Measurements from ENCODE around the gene ZNF57. TPM values are rescaled to one million over a fixed set of nuclear protein-coding genes. Genes with fewer than 3 reads are reported as not detected.

The ZNF57 gene
- total and polyA plus RNA-seq, 2 of the 13 experiments (the other 11 are each of a cell fraction or from before 2014, with no cell fraction given) = 6.6 to 17.5 TPM

- TF ChIP-seq FOXP4 (CRISPR knock-in tag; IDR thresholded peaks at IDR 0.05) (peak; percentile 30; the same call in 1 of the 2 replicates), HNF1B (CRISPR knock-in tag; IDR thresholded peaks at IDR 0.05) (peak; percentile 25; the same call in 1 of the 2 replicates), NCOR1 (IDR thresholded peaks at IDR 0.05; ENCODE audit: borderline replicate concordance, low read length) (no peak; the same call in 1 of the 2 replicates), PRDM10 (CRISPR knock-in tag; IDR thresholded peaks at IDR 0.05; ENCODE audit: low read depth) (no peak), ZNF205 (CRISPR knock-in tag; IDR thresholded peaks at IDR 0.05) (0 out of 2 replicates have a peak, but pooled peaks have one; percentile 37), KDM3A (CRISPR knock-in tag; IDR thresholded peaks at IDR 0.05; ENCODE audit: low read depth) (peak; percentile 71), ATRX (CRISPR knock-in tag; IDR thresholded peaks at IDR 0.05; ENCODE audit: borderline replicate concordance) (no peak), RXRB (CRISPR knock-in tag; IDR thresholded peaks at IDR 0.05; ENCODE audit: borderline replicate concordance) (peak; percentile 68), SNAPC4 (CRISPR knock-in tag; IDR thresholded peaks at IDR 0.05) (0 out of 2 replicates have a peak, but pooled peaks have one; percentile 75), ZBTB1 (CRISPR knock-in tag; IDR thresholded peaks at IDR 0.05; ENCODE audit: borderline replicate concordance) (no peak; the same call in 1 of the 2 replicates), THRA (CRISPR knock-in tag; IDR thresholded peaks at IDR 0.05; ENCODE audit: borderline replicate concordance) (peak; percentile 79; the same call in 1 of the 2 replicates), ZNF256 (CRISPR knock-in tag; conservative IDR thresholded peaks at IDR 0.05) (0 out of 2 replicates have a peak, but pooled peaks have one; percentile 1)
Measured at GRCh38 chr19:2867025-2867991, 33.4 kb upstream of the ZNF57 start, which contains the start of gene ZNF556 (continued).
